ENCODE measurements around the gene CEP162. TPM values are rescaled to one million over a fixed set of nuclear protein-coding genes. Genes with fewer than 3 reads are reported as not detected.

CEP162 gene
- total and polyA plus RNA-seq, 2 of the 8 experiments (the other 6 are each of a cell fraction or from before 2014, with no cell fraction given), result 1.3 to 10.6 TPM

DNA sequence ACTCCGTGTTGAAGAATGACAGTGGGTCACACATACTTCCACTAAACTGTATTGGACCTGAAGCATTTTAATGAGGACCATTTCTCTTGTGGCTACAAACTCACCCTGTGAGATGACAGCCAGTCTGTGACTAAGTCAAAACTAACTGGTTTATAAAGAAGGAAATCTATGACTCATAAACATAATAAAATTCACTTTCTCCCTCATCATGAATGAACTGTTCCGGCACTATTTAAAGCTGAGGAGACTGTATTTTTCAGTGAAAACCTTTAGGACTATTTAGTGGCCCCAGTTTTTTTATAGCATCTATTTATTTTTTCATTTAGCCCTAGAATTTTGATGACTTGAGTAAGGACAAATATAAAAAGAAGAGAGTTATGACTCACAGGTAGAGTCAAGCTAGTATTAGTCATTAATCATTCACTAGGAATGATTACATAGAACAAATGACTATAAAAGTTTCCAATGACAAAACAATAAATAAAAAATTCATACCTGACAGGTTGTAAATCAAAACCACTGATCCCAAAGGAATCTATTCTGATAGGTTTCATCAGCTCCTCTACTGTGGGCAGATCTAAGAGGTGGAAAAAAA is 34.2 kb downstream of the CEP162 start:
- Histone ChIP-seq H3K56ac (replicated peaks; ENCODE audit: insufficient read length, low read depth, low read length) (no peak overlapping the region), H3K36me3 (ENCODE audit: control insufficient read depth in 2 of 4, insufficient read depth in 4 of 4, low read length in 3 of 4) (peaks cover 3 to 29% (median 15%) of the 10 kb centered on the region in 4 experiments; a peak in 6 of 8 replicates), H3K27ac (ENCODE audit: low read depth, low read length) (no peak overlapping the region), H3K9me3 (ENCODE audit: insufficient read depth in 2 of 2, low read depth in 1 of 2, low read length in 1 of 2) (no peaks in the 10 kb centered on the region), H2AK5ac (ENCODE audit: low read depth, low read length) (no peak overlapping the region), H3K4me3 (ENCODE audit: extremely low read depth in 1 of 4, insufficient read depth in 2 of 4, low read depth in 3 of 4, low read length in 4 of 4) (no peak overlapping the region), H3K4me2 (ENCODE audit: insufficient read depth in 1 of 2, low read depth in 2 of 2, low read length in 2 of 2) (no peak overlapping the region), H4K8ac (ENCODE audit: extremely low read depth, insufficient read depth, low read length) (no peak overlapping the region), H2BK15ac (ENCODE audit: low read length) (no peak overlapping the region), H3K23me2 (ENCODE audit: low read depth, low read length) (no peaks in the 10 kb centered on the region), H3K27me3 (replicated peaks in 1 of 4; ENCODE audit: control insufficient read depth in 3 of 4, extremely low read depth in 1 of 4, insufficient read depth in 3 of 4, low read length in 3 of 4) (no peaks in the 10 kb centered on the region), H3K9ac (replicated peaks in 1 of 4; ENCODE audit: extremely low read depth in 1 of 4, low read depth in 3 of 4, low read length in 3 of 4) (no peak overlapping the region), H3K14ac (ENCODE audit: insufficient read length) (no peak overlapping the region), H3K79me2 (ENCODE audit: control insufficient read depth in 1 of 2, insufficient read depth in 2 of 2, low read length in 2 of 2) (no peaks in the 10 kb centered on the region), H2BK120ac (replicated peaks; ENCODE audit: low read depth, low read length) (no peak overlapping the region), H2AFZ (ENCODE audit: low read length) (no peak overlapping the region), H4K91ac (replicated peaks; ENCODE audit: insufficient read length, low read length) (no peak overlapping the region), H3K18ac (ENCODE audit: extremely low read depth, low read length) (no peak overlapping the region), H4K20me1 (replicated peaks in 1 of 2; ENCODE audit: control insufficient read depth in 1 of 2, insufficient read depth in 2 of 2, low read length in 2 of 2) (peaks cover 0 to 2% of the 10 kb centered on the region in 2 experiments), H2BK20ac (ENCODE audit: low read length) (no peak overlapping the region), H2BK5ac (ENCODE audit: low read depth, low read length) (no peak overlapping the region), H3K4me1 (replicated peaks in 1 of 4; ENCODE audit: control insufficient read depth in 3 of 4, insufficient read depth in 4 of 4, low read length in 3 of 4) (no peaks in the 10 kb centered on the region), H3K4ac (replicated peaks; ENCODE audit: insufficient read length, low read depth, low read length) (no peak overlapping the region), H3K23ac (ENCODE audit: insufficient read length) (no peak overlapping the region), H3K79me1 (ENCODE audit: low read depth, low read length) (no peaks in the 10 kb centered on the region), H2BK12ac (ENCODE audit: low read depth, low read length) (no peak overlapping the region), H4K5ac (ENCODE audit: insufficient read length, low read depth, low read length) (no peak overlapping the region)
- 94% methylated on average over 2 of the region's 2 CpGs; no CpG with 5 or more reads in 1 of the 2 experiments for WGBS, 2 experiments (ENCODE audit: extremely low coverage in 1 of 2, insufficient coverage in 1 of 2, insufficient read length in 1 of 2, insufficient replicate concordance in 2 of 2, low coverage in 1 of 2, low lambda C conversion rate in 2 of 2, missing lambda C conversion rate in 1 of 2)
- no peak for FAIRE-seq
- ChIA-PET CTCF (ENCODE audit: partially characterized antibody) (no interaction called here), POLR2A (ENCODE audit: partially characterized antibody) (no interaction called here)
- no peak for TF ChIP-seq CHD1 (IDR thresholded peaks at IDR 0.05; ENCODE audit: low read depth, low read length)
- no peak for TF ChIP-seq RNF2 (IDR thresholded peaks at IDR 0.05; ENCODE audit: borderline replicate concordance, low read depth, low read length, missing control alignments, poor library complexity, severe bottlenecking)
- DNase-seq (ENCODE audit: low read depth in 1 of 2, low spot score in 2 of 2), result no peak

Measured in H1 (cell line).